ENCODE measurements around the gene U2SURP. TPM values are rescaled to one million over a fixed set of nuclear protein-coding genes. Genes with fewer than 3 reads are reported as not detected.

Gene U2SURP
- total RNA-seq, 2 experiments from 2014 or later, result 123 to 124 TPM

DNA sequence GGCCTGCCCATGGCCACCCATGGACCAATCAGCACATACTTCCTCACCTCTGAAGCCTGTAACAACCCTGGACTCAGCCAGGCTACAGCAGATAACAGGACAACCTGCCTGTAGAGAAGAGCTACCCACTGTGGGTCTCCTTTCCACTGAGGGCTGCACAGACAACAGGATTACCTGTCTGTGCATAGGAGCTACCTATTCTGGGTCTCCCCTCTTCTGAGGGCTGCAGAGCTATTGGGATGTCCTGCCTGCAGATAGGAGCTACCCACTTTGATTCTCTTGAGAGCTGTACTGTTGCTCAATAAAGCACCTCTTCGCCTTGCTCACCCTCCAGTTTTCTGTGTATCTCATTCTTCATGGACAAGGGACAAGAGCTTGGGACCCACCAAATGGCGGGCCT, 94.4 kb downstream of the U2SURP start:
- DNase-seq, result no peak
- Mint-ChIP-seq H3K4me1 (ENCODE audit: low read depth) (no peaks in the 10 kb centered on the region), H3K4me3 (no peak overlapping the region), H3K27me3 (ENCODE audit: low read depth) (peaks cover 6% of the 10 kb centered on the region), H3K9me3 (ENCODE audit: insufficient read depth) (peaks cover 5% of the 10 kb centered on the region), H3K36me3 (ENCODE audit: low read depth) (no peaks in the 10 kb centered on the region), H3K27ac (no peak overlapping the region)
- POLR2A ChIA-PET, result no interaction called here
- no peak for ATAC-seq
- CTCF ChIA-PET, result interaction anchor here (0.8 kb wide), 1 partner anchor 12 kb away, joined by 3 read pairs; no protein-coding TSS in a partner anchor

DNA sequence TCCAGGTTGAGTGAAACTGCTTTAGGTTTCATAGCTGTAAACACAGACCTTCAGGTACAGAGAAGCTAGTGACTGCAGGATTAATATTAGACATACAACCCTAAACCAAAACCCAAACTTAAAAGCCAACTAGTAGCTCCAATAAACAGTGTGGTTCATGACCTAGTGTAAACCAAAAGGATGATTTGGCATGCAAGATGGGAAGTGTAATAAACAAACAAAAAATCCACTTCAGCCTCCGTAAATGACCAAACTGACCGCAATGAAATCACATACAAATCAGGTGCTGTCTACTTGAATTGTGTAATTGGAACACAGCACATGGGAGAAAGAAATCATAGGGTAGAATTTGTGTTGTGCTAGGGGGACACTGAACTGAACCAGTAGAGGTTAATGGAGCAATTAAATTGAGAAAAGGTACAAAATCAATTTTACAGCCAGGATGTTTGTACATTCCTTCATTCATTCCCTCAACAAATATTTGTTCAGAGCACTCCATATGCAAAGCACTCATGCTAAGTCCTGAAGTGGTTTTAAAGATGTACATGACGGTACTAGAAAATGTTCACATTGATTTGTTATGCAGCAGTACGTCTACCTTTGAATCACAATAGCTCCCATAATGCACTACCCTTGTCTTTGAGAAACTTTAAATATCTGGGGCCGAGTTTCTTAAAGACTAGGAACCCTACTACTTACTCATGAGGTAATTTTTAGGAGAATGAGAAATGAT, 96.8 kb downstream of the U2SURP start:
- peaks cover 6% of the 10 kb centered on the region for H3K27me3 Mint-ChIP-seq (ENCODE audit: low read depth)
- H3K36me3 Mint-ChIP-seq (ENCODE audit: low read depth), result no peaks in the 10 kb centered on the region
- no peak overlapping the region for H3K4me3 Mint-ChIP-seq
- H3K4me1 Mint-ChIP-seq (ENCODE audit: low read depth), result no peaks in the 10 kb centered on the region
- DNase-seq, result no peak
- no peak overlapping the region for H3K27ac Mint-ChIP-seq
- peaks cover 5% of the 10 kb centered on the region for H3K9me3 Mint-ChIP-seq (ENCODE audit: insufficient read depth)
- ChIA-PET POLR2A (no interaction called here), CTCF (interaction anchor here (0.6 to 1.0 kb wide), 2 partner anchors 8 to 576 kb away, joined by 3 read pairs; no protein-coding TSS in a partner anchor)
- ATAC-seq, result no peak

- ATAC-seq (no peak), DNase-seq (no peak)
- Mint-ChIP-seq H3K36me3 (ENCODE audit: low read depth) (no peaks in the 10 kb centered on the region), H3K9me3 (ENCODE audit: insufficient read depth) (peaks cover 7% of the 10 kb centered on the region), H3K27me3 (ENCODE audit: low read depth) (peaks cover 6% of the 10 kb centered on the region), H3K27ac (no peak overlapping the region), H3K4me3 (no peak overlapping the region), H3K4me1 (ENCODE audit: low read depth) (no peaks in the 10 kb centered on the region)
- POLR2A ChIA-PET, result no interaction called here
- CTCF ChIA-PET, result no interaction called here
These were observed 97.8 kb downstream of the U2SURP start for GRCh38 chr3:143099210-143099609.

GRCh38 chr3:143099690-143100089, 98.3 kb downstream of the U2SURP start:
- ATAC-seq, result no peak
- no peaks in the 10 kb centered on the region for H3K4me1 Mint-ChIP-seq (ENCODE audit: low read depth)
- no peak overlapping the region for H3K4me3 Mint-ChIP-seq
- CTCF ChIA-PET, result no interaction called here
- peaks cover 6% of the 10 kb centered on the region for H3K27me3 Mint-ChIP-seq (ENCODE audit: low read depth)
- no peak overlapping the region for H3K27ac Mint-ChIP-seq
- DNase-seq, result no peak
- POLR2A ChIA-PET, result no interaction called here
- H3K9me3 Mint-ChIP-seq (ENCODE audit: insufficient read depth), result peaks cover 11% of the 10 kb centered on the region
- H3K36me3 Mint-ChIP-seq (ENCODE audit: low read depth), result no peaks in the 10 kb centered on the region

GRCh38 chr3:143100451-143100850, 99.1 kb downstream of the U2SURP start:
- no peaks in the 10 kb centered on the region for H3K36me3 Mint-ChIP-seq (ENCODE audit: low read depth)
- no peak overlapping the region for H3K27ac Mint-ChIP-seq
- DNase-seq (no peak), ATAC-seq (no peak)
- peaks cover 6% of the 10 kb centered on the region for H3K27me3 Mint-ChIP-seq (ENCODE audit: low read depth)
- peaks cover 14% of the 10 kb centered on the region for H3K9me3 Mint-ChIP-seq (ENCODE audit: insufficient read depth)
- POLR2A ChIA-PET, result no interaction called here
- CTCF ChIA-PET, result no interaction called here
- H3K4me1 Mint-ChIP-seq (ENCODE audit: low read depth), result no peaks in the 10 kb centered on the region
- H3K4me3 Mint-ChIP-seq, result no peak overlapping the region

DNA sequence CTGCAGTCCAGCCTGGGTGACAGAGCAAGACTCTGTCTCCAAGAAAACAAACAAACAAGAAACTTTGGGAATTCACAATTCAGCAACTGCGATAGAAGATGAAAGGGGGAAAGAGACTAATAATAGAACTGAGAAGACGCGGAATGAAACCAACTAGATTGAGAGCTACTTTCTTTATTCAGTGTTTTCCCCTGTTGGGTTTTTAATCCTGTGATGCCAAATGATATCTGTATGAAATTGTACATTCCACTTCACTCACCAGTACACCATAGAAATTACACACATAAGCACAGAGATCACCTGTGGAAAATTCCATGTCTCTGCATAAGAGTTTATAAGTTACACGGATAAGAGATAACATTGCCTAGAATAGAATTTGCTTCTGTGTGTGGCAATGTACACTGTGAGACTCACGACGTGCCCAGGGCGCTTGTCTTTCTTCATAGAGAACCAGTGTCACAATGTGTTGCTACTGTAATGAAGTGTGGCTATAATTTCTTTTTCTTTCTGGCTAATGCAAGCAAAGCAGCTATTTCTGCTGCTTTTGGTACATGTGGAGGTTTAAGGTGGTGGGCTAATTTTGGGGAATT, 100.5 kb downstream of the U2SURP start:
- no peak for DNase-seq
- no peak for ATAC-seq
- H3K27me3 Mint-ChIP-seq (ENCODE audit: low read depth), result peaks cover 6% of the 10 kb centered on the region
- no peaks in the 10 kb centered on the region for H3K36me3 Mint-ChIP-seq (ENCODE audit: low read depth)
- ChIA-PET POLR2A (no interaction called here), CTCF (no interaction called here)
- H3K27ac Mint-ChIP-seq, result no peak overlapping the region
- H3K9me3 Mint-ChIP-seq (ENCODE audit: insufficient read depth), result peaks cover 25% of the 10 kb centered on the region
- no peak overlapping the region for H3K4me3 Mint-ChIP-seq
- H3K4me1 Mint-ChIP-seq (ENCODE audit: low read depth), result no peaks in the 10 kb centered on the region

DNA sequence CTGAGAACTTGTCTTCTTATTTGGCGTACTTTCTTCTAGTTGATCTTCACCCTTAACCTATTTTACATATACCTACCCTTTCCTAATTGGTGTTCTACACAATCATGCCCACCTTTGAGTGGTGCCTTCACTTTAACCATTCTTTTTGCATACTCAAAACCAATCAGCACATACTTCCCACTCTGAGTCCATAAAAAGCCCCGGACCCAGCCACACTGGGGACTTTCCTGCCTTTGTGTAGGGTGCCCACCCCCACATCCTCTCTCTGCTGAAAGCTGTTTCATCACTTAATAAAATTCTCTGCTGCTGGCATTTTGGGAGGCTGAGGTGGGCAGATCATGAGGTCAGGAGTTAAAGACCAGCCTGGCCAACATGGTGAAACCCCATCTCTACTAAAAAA, 102.3 kb downstream of the U2SURP start:
- Mint-ChIP-seq H3K4me1 (ENCODE audit: low read depth) (no peaks in the 10 kb centered on the region), H3K4me3 (no peak overlapping the region), H3K27me3 (ENCODE audit: low read depth) (peaks cover 6% of the 10 kb centered on the region), H3K9me3 (ENCODE audit: insufficient read depth) (peaks cover 25% of the 10 kb centered on the region), H3K27ac (no peak overlapping the region), H3K36me3 (ENCODE audit: low read depth) (no peaks in the 10 kb centered on the region)
- ChIA-PET POLR2A (no interaction called here), CTCF (no interaction called here)
- no peak for DNase-seq
- no peak for ATAC-seq

DNA sequence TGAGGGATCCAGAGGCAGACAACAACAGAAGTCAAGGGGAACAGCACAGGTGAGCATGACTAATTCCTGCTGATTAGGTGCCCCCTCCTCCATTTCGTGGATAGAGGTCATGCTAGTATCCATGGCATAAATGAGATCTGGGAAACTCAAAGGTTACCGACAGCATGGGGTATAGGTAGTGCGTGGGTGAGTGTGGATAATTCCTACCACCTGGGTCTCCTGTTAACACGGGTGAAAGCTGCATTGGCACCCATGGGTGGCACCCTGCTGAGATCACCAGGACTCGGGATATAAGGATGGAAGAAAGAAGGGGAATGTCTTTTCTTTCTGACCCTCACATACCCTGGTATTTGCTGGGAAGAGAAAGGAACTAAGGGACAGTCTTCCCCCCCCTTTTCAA, 103.8 kb downstream of the U2SURP start:
- no peak overlapping the region for H3K27ac Mint-ChIP-seq
- H3K4me3 Mint-ChIP-seq, result no peak overlapping the region
- DNase-seq (no peak), ATAC-seq (no peak)
- ChIA-PET POLR2A (no interaction called here), CTCF (interaction anchor here (1.3 kb wide), 1 partner anchor 569 kb away, joined by 4 read pairs; no protein-coding TSS in a partner anchor)
- H3K4me1 Mint-ChIP-seq (ENCODE audit: low read depth), result no peaks in the 10 kb centered on the region
- H3K27me3 Mint-ChIP-seq (ENCODE audit: low read depth), result peaks cover 2% of the 10 kb centered on the region
- no peaks in the 10 kb centered on the region for H3K36me3 Mint-ChIP-seq (ENCODE audit: low read depth)
- H3K9me3 Mint-ChIP-seq (ENCODE audit: insufficient read depth), result peaks cover 25% of the 10 kb centered on the region

GRCh38 chr3:143109861-143110260, 108.5 kb downstream of the U2SURP start:
- Mint-ChIP-seq H3K4me1 (ENCODE audit: low read depth) (no peaks in the 10 kb centered on the region), H3K4me3 (no peak overlapping the region), H3K36me3 (ENCODE audit: low read depth) (no peaks in the 10 kb centered on the region), H3K9me3 (ENCODE audit: insufficient read depth) (peaks cover 18% of the 10 kb centered on the region), H3K27me3 (ENCODE audit: low read depth) (peaks cover 6% of the 10 kb centered on the region), H3K27ac (no peak overlapping the region)
- DNase-seq (no peak), ATAC-seq (no peak)
- POLR2A ChIA-PET, result no interaction called here
- CTCF ChIA-PET, result no interaction called here

Other genes with a start within 250 kb of the U2SURP start
- gene PCOLCE2, start 112.5 kb upstream of the U2SURP start, total RNA-seq, result not detected
- not detected for gene PAQR9, start 37.9 kb upstream of the U2SURP start, total RNA-seq
- 1 to 10 TPM; 2.3 to 2.4 TPM for gene CHST2, start 118.2 kb downstream of the U2SURP start, total RNA-seq

Data from activated CD8-positive, alpha-beta T cell treated with anti-CD3 and anti-CD28 coated beads, Interleukin-2, amount 10 ng/mL, durations not matched to agents 7 days and 5 days (primary cell).